HepG2 (cell line): Measurements from ENCODE around the gene KIF3C. TPM values are rescaled to one million over a fixed set of nuclear protein-coding genes. Genes with fewer than 3 reads are reported as not detected.

Experiments
- ETV5 ChIP-seq: IDR thresholded peaks from 2 replicates; pipeline ENCODE4 v1.6.1; 2018; ENCODE audit warnings: missing biosample characterization, missing genetic modification reagents, inconsistent platforms, borderline replicate concordance
- HIVEP1 ChIP-seq: sonication (generic); formaldehyde crosslinking; IDR thresholded peaks from 2 replicates; pipeline ENCODE4 v1.4.0; 2020; ENCODE audit warnings: mild to moderate bottlenecking, missing genetic modification reagents
- SNRNP70 ChIP-seq: fragments of 200-400 bp; formaldehyde crosslinking; IDR thresholded peaks from 2 replicates; pipeline ENCODE4 v1.6.1; 2017; ENCODE audit warnings: mild to moderate bottlenecking, low read depth, low read length, moderate library complexity
- SP4 ChIP-seq: sonication (generic); formaldehyde crosslinking; IDR thresholded peaks from 2 replicates; pipeline ENCODE4 v1.8.1; 2023; ENCODE audit warnings: mild to moderate bottlenecking, missing genetic modification reagents
- TARDBP ChIP-seq: sonication (generic); formaldehyde crosslinking; IDR thresholded peaks from 2 replicates; pipeline ENCODE4 v1.8.0; 2022; ENCODE audit warnings: mild to moderate bottlenecking, missing genetic modification reagents
- ZNF331 ChIP-seq: sonication (generic); formaldehyde crosslinking; IDR thresholded peaks from 2 replicates; pipeline ENCODE4 v1.4.0; 2020; ENCODE audit warnings: missing genetic modification reagents
- ZNF629 ChIP-seq: sonication (generic); formaldehyde crosslinking; conservative IDR thresholded peaks from 2 replicates; pipeline ENCODE4 v1.5.0; 2020; ENCODE audit warnings: missing genetic modification reagents
- ZNF644 ChIP-seq: IDR thresholded peaks from 2 replicates; pipeline ENCODE4 v1.6.1; 2016; ENCODE audit warnings: low read depth
- polyA plus RNA-seq, 8 experiments: library from polyadenylated mRNA; depleted of rRNA in 3 of 8; stranded (reverse) in 7 of 8; unstranded in 1 of 8; fragments of >200 nt; fragmentation: Illumina TruSeq in 4 of 8; extraction: Trizol in 4 of 8; gene quantifications; 2 replicates each; pipeline versions ENCODE4 v1.2.1 to v1.2.3, GENCODE V29; 2011 to 2016; ENCODE audit warnings: low read depth in 4 of 8, missing spikeins in 1 of 8, mixed read lengths in 1 of 8; ENCODE audit not compliant: insufficient read depth in 1 of 8
- total RNA-seq, 5 experiments: library from RNA; depleted of rRNA; stranded (reverse); fragments of >200 nt; fragmentation: Illumina TruSeq; extraction: Trizol; gene quantifications; 2 replicates each; pipeline ENCODE4 v1.2.3, GENCODE V29; 2016; ENCODE audit warnings: low read depth in 1 of 5
- TF ChIP-seq, protein P1 (sequence below): sonication (generic); formaldehyde crosslinking; IDR thresholded peaks from 2 replicates; pipeline ENCODE4 v1.5.0; 2020; ENCODE audit warnings: mild to moderate bottlenecking, missing genetic modification reagents, borderline replicate concordance
- TF ChIP-seq, protein P2 (sequence below): sonication (generic); formaldehyde crosslinking; IDR thresholded peaks from 2 replicates; pipeline ENCODE4 v1.4.0; 2020; ENCODE audit warnings: missing genetic modification reagents, borderline replicate concordance
- TF ChIP-seq, protein P3 (sequence below): sonication (generic); formaldehyde crosslinking; IDR thresholded peaks from 2 replicates; pipeline ENCODE4 v1.4.0; 2020; ENCODE audit warnings: low read depth, mild to moderate bottlenecking, missing genetic modification reagents
- TF ChIP-seq, protein P4 (sequence below): sonication (generic); formaldehyde crosslinking; IDR thresholded peaks from 2 replicates; pipeline ENCODE4 v1.4.0; 2020; ENCODE audit warnings: missing genetic modification reagents, mild to moderate bottlenecking, borderline replicate concordance

KIF3C gene
- total and polyA plus RNA-seq, 2 of the 13 experiments (the other 11 are each of a cell fraction or from before 2014, with no cell fraction given) = 3.6 to 4.9 TPM

DNA sequence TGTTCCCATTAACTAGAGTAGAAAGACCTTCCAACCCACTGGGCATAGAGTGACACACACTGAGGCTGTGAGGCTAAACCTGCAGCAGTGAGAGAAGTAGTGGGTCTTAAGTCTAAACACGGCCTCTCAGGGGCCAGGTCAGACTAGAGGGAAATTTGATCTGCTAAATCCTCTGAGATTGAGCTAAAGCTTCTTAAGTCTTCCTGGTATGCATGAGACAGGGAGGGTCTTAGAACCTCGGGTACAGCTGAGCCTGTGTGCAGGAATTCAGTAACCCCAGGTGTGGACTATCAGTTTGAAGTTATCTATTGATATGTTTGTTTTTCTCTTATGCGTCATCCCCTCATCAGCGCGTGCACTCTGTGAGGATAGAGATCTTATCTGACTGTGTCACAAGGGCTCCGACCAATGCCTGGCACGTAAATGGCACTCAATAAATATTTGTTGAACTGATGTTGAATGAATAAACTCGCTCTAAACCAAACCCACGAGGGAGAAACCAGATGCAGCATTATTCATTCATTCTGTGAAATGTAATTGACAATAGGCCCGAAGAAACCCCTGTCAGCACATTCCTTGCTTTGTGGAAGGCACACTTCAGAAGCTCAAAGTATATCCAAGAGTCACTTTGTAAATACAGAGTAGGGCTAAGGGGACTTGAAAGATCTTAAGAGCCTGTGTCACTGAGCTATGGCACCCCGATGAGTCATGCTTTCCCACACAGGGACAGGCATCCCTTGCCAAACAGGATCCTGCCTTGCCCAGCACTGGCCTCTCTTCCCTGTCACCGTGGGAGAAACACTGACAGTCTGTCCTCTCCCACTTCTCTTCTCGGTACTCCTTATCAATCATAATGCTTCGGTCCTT is 29.9 kb upstream of the KIF3C start (continued):
- TF ChIP-seq, protein P1, sequence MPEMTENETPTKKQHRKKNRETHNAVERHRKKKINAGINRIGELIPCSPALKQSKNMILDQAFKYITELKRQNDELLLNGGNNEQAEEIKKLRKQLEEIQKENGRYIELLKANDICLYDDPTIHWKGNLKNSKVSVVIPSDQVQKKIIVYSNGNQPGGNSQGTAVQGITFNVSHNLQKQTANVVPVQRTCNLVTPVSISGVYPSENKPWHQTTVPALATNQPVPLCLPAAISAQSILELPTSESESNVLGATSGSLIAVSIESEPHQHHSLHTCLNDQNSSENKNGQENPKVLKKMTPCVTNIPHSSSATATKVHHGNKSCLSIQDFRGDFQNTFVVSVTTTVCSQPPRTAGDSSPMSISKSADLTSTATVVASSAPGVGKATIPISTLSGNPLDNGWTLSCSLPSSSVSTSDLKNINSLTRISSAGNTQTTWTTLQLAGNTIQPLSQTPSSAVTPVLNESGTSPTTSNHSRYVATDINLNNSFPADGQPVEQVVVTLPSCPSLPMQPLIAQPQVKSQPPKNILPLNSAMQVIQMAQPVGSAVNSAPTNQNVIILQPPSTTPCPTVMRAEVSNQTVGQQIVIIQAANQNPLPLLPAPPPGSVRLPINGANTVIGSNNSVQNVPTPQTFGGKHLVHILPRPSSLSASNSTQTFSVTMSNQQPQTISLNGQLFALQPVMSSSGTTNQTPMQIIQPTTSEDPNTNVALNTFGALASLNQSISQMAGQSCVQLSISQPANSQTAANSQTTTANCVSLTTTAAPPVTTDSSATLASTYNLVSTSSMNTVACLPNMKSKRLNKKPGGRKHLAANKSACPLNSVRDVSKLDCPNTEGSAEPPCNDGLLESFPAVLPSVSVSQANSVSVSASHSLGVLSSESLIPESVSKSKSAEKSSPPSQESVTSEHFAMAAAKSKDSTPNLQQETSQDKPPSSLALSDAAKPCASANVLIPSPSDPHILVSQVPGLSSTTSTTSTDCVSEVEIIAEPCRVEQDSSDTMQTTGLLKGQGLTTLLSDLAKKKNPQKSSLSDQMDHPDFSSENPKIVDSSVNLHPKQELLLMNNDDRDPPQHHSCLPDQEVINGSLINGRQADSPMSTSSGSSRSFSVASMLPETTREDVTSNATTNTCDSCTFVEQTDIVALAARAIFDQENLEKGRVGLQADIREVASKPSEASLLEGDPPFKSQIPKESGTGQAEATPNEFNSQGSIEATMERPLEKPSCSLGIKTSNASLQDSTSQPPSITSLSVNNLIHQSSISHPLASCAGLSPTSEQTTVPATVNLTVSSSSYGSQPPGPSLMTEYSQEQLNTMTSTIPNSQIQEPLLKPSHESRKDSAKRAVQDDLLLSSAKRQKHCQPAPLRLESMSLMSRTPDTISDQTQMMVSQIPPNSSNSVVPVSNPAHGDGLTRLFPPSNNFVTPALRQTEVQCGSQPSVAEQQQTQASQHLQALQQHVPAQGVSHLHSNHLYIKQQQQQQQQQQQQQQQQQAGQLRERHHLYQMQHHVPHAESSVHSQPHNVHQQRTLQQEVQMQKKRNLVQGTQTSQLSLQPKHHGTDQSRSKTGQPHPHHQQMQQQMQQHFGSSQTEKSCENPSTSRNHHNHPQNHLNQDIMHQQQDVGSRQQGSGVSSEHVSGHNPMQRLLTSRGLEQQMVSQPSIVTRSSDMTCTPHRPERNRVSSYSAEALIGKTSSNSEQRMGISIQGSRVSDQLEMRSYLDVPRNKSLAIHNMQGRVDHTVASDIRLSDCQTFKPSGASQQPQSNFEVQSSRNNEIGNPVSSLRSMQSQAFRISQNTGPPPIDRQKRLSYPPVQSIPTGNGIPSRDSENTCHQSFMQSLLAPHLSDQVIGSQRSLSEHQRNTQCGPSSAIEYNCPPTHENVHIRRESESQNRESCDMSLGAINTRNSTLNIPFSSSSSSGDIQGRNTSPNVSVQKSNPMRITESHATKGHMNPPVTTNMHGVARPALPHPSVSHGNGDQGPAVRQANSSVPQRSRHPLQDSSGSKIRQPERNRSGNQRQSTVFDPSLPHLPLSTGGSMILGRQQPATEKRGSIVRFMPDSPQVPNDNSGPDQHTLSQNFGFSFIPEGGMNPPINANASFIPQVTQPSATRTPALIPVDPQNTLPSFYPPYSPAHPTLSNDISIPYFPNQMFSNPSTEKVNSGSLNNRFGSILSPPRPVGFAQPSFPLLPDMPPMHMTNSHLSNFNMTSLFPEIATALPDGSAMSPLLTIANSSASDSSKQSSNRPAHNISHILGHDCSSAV = no peak
- TF ChIP-seq HIVEP1 (no peak), ETV5 (CRISPR knock-in tag) (no peak; the same call in 1 of the 2 replicates), ZNF644 (no peak), SNRNP70 (no peak), TARDBP (0 out of 2 replicates have a peak, but pooled peaks have one; percentile 30), ZNF629 (CRISPR knock-in tag) (no peak), ZNF331 (CRISPR knock-in tag) (no peak), SP4 (peak; percentile 26; the same call in 1 of the 2 replicates)
- TF ChIP-seq, protein P2, sequence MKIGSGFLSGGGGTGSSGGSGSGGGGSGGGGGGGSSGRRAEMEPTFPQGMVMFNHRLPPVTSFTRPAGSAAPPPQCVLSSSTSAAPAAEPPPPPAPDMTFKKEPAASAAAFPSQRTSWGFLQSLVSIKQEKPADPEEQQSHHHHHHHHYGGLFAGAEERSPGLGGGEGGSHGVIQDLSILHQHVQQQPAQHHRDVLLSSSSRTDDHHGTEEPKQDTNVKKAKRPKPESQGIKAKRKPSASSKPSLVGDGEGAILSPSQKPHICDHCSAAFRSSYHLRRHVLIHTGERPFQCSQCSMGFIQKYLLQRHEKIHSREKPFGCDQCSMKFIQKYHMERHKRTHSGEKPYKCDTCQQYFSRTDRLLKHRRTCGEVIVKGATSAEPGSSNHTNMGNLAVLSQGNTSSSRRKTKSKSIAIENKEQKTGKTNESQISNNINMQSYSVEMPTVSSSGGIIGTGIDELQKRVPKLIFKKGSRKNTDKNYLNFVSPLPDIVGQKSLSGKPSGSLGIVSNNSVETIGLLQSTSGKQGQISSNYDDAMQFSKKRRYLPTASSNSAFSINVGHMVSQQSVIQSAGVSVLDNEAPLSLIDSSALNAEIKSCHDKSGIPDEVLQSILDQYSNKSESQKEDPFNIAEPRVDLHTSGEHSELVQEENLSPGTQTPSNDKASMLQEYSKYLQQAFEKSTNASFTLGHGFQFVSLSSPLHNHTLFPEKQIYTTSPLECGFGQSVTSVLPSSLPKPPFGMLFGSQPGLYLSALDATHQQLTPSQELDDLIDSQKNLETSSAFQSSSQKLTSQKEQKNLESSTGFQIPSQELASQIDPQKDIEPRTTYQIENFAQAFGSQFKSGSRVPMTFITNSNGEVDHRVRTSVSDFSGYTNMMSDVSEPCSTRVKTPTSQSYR (CRISPR knock-in tag) = no peak
- TF ChIP-seq, protein P3, sequence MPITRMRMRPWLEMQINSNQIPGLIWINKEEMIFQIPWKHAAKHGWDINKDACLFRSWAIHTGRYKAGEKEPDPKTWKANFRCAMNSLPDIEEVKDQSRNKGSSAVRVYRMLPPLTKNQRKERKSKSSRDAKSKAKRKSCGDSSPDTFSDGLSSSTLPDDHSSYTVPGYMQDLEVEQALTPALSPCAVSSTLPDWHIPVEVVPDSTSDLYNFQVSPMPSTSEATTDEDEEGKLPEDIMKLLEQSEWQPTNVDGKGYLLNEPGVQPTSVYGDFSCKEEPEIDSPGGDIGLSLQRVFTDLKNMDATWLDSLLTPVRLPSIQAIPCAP = no peak
- TF ChIP-seq, protein P4, sequence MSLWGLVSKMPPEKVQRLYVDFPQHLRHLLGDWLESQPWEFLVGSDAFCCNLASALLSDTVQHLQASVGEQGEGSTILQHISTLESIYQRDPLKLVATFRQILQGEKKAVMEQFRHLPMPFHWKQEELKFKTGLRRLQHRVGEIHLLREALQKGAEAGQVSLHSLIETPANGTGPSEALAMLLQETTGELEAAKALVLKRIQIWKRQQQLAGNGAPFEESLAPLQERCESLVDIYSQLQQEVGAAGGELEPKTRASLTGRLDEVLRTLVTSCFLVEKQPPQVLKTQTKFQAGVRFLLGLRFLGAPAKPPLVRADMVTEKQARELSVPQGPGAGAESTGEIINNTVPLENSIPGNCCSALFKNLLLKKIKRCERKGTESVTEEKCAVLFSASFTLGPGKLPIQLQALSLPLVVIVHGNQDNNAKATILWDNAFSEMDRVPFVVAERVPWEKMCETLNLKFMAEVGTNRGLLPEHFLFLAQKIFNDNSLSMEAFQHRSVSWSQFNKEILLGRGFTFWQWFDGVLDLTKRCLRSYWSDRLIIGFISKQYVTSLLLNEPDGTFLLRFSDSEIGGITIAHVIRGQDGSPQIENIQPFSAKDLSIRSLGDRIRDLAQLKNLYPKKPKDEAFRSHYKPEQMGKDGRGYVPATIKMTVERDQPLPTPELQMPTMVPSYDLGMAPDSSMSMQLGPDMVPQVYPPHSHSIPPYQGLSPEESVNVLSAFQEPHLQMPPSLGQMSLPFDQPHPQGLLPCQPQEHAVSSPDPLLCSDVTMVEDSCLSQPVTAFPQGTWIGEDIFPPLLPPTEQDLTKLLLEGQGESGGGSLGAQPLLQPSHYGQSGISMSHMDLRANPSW = no peak
